ENCODE results near the gene TMEM175.

DNA sequence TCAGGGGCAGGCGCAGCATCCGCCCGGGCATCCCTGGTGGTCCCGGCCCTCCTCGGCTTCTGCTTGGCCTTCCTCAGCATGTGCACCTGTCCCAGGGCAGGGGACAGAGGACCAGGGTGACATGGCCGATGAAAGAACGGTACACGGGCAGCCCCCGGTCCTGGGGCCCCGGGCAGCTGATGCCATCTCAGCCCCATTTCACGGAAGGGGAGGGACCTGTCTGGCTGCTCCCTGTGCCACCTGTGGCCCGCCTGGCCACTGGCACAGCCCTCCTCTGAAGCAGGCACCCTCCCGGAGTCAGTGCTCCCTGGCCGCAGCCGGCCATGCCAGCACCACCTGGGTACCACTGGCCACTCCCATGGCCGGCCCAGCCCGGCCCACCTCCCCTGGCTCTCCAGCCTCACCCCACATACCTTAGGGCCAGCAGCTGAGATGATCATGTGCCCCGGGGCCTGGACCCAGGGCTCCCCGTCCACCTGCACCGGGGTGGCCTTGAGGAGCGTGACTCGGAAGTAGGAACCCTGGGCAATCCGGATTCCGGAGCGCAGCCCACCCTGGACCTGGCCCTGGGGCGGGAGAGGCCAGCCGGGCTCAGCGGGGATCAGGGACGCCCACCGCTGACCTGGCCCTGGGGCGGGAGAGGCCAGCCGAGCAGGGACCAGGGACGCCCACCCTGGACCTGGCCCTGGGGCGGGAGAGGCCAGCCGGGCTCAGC, 28.5 kb downstream of the TMEM175 start:
- TF ChIP-seq, protein P1, sequence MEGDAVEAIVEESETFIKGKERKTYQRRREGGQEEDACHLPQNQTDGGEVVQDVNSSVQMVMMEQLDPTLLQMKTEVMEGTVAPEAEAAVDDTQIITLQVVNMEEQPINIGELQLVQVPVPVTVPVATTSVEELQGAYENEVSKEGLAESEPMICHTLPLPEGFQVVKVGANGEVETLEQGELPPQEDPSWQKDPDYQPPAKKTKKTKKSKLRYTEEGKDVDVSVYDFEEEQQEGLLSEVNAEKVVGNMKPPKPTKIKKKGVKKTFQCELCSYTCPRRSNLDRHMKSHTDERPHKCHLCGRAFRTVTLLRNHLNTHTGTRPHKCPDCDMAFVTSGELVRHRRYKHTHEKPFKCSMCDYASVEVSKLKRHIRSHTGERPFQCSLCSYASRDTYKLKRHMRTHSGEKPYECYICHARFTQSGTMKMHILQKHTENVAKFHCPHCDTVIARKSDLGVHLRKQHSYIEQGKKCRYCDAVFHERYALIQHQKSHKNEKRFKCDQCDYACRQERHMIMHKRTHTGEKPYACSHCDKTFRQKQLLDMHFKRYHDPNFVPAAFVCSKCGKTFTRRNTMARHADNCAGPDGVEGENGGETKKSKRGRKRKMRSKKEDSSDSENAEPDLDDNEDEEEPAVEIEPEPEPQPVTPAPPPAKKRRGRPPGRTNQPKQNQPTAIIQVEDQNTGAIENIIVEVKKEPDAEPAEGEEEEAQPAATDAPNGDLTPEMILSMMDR (IDR thresholded peaks at IDR 0.05; ENCODE audit: low read depth, low read length) = no peak
- TF ChIP-seq POLR2A (IDR thresholded peaks at IDR 0.05; ENCODE audit: extremely low read depth, insufficient read length) (no peak), MYC (IDR thresholded peaks at IDR 0.05; ENCODE audit: low read depth, low read length) (no peak)
- TF ChIP-seq, protein P2, sequence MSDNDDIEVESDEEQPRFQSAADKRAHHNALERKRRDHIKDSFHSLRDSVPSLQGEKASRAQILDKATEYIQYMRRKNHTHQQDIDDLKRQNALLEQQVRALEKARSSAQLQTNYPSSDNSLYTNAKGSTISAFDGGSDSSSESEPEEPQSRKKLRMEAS (IDR thresholded peaks at IDR 0.05; ENCODE audit: low read depth, low read length) = no peak
